ENCODE data around the gene ANKIB1.
"Not testable (repeated sequence)": the region's sequence is repeated elsewhere in the genome, so short reads cannot be mapped to it uniquely, and the experiment has no call there.

Gene ANKIB1

GRCh38 chr7:92245487-92246359 lies at the start of gene ANKIB1, which contains the start of gene KRIT1:
ANKIB1 (plus strand) TSS chr7:92245974; CDS start chr7:92294979, 49,005 bp downstream.
KRIT1 (minus strand) TSS chr7:92245914; CDS start chr7:92242135, 3,779 bp downstream.
- peak; percentile 46 for DNase-seq (ENCODE audit: low read depth, low spot score)

- DNase-seq (ENCODE audit: low read depth, low spot score) = no peak
These were observed 45.0 kb upstream of the ANKIB1 start for GRCh38 chr7:92200791-92201190.

DNA sequence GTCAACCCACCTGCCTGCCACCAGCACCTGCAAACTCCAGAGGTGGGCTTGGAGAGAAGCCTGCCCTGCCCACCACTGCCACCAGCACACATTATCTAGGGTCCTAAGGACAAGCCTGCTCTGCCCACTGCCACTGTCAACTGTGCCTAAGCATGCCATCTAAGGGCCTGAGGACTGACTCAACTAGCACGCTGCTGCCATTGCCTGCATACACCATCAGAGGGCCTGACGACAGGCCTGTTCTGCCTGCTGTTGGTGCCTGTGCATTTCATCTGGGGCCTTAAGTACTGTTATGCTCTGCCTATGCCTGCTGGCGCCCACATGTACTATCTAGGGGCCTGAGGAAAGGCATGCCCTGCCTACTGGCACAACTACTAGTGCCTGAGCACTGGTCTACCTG lies 39.8 kb upstream of the ANKIB1 start:
- no peak for DNase-seq (ENCODE audit: low read depth, low spot score)

DNA sequence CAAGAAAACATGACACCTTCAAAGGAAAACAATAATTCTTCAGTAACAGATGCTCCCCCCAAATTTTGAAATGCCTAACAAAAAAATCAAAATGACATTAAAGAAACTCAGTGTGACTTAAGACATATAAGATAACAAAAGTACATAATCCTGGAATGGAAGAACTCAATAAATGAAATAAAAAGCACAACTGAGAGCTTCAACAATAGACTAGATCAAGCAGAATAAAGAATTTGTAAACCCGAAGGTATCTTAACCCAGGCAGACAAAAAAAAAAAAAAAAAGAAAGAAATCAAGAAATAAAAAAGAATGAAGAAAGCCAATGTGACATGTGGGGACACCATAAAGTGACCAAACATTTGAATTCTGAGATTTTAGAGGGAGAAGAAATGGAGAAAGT lies 39.1 kb upstream of the ANKIB1 start:
- DNase-seq (ENCODE audit: low read depth, low spot score) = no peak

DNA sequence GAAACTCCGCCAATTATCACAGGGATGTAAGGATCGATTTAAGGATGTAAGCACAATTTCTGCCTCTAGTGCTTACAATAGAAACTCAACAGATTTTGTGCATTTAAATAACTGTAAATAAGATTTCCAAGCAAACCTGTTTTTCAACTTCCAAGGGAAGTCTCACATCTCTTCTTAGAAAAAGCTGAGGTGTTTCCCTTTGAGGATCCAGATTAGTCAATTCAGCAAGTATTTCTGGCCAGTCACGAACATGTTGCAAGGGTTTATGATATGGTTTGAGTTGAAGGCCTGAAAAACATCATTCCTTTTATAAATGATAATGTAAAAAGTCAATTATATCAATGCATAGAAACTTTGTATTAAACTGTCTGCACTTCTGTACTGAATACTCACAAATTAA lies 24.0 kb upstream of the ANKIB1 start:
- DNase-seq (ENCODE audit: low read depth, low spot score) = no peak

DNA sequence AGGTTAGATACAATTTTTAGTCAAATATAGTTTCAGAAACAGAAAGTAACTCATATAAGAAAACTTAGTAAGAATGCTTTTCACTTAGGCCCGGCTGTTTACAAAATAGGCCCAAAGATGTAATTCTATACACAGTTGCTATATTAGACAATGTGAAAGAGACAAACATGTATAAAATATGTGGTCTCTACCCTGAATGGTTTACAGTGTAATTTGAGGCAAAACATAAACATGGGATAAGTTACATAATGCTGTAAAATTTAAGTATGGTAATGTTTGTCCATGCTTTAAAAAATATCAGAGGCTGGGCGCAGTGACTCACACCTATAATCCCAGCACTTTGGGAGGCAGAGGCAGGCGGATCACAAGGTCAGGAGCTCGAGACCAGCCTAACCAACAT lies 18.8 kb upstream of the ANKIB1 start:
- DNase-seq (ENCODE audit: low read depth, low spot score) = no peak

DNA sequence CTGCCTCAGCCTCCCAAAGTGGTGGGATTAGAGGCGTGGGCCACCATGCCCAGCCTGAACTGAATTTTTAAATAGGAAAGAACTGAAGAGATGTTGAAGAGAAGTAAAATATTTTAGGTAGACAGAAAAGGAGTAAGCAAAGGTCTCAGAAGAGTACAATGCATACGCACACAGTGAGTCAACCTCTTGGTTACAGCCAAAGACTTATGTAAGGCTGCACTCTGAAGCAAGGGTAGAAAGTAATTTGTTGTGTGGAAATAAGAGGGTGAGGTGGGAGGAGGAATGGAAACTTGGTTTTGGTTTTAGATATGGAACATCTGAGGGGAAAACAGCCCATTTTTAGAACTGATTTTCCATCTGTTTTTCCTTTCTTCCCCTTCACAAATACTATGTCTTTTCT lies 17.7 kb upstream of the ANKIB1 start:
- no peak for DNase-seq (ENCODE audit: low read depth, low spot score)

DNA sequence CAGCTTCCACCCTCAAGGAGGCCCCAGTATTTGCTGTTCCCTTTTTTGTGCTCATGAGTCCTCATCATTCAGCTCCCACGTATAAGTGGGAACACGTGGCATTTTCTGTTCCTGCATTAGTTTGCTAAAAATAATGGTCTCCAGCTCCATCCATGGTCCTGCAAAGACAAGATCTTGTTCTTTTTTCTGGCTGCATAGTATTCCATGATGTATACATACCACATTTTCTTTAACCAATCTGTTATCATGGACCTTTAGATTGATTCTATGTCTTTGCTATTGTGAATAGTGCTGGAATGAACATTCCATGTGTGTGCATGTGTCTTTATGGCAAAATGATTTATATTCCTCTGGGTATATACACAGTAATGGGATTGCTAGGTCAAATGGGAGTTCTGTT lies 17.0 kb upstream of the ANKIB1 start:
- DNase-seq (ENCODE audit: low read depth, low spot score) = no peak

DNA sequence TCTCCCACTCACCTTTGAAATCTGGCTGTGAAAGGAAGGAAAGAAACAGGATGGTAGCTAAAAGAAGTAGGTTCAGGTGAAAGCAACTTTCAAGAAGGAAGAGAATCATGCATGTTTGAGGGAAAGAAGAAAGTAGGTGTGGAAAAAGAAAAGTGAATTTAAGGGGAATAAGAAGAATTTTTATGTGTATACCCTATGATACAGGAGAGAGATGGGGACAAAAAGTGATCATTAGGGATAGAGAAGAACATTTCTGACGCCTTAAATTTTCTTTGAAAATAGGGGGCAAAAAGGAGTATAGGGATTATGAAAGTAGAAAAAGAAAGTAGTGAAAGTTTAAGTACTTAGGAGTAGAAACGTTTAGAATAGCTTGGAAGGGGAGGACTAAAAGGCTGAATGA lies 15.2 kb upstream of the ANKIB1 start:
- no peak for DNase-seq (ENCODE audit: low read depth, low spot score)

GRCh38 chr7:92242972-92243371 lies 2.8 kb upstream of the ANKIB1 start:
- DNase-seq (ENCODE audit: low read depth, low spot score) = no peak

DNA sequence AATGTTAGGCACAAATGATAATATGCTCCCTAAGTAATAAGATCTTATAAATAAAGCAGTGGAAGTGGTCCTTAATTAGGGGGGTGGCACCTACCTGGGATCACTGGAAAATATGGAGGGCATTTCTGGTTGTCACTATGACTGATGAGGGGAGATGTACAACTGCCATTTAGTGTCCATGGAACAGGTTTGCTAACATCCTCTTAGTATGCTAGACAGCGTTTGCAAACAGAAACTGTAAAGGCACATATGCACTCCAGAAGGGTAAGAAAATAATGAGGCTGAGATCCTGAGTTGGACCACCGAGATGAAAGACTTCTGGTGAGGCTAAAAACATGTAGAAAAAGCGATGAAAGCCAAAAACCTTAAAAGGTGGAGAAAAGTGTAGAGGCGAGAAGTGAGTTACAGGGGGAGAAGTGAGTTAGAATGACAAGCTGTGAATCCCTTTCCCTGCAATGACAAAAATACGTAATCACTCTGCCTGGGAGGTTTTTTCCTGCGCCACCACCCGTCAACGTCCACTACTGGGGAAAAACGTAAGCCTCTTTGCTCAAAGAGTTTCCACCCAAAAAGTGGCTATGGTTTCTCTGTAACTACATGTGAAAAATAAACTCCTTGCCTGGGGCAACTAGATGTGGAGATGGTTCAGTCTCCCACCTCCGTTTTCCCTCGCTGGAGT lies 827 bp upstream of the ANKIB1 start:
- no peak for DNase-seq (ENCODE audit: low read depth, low spot score)

DNA sequence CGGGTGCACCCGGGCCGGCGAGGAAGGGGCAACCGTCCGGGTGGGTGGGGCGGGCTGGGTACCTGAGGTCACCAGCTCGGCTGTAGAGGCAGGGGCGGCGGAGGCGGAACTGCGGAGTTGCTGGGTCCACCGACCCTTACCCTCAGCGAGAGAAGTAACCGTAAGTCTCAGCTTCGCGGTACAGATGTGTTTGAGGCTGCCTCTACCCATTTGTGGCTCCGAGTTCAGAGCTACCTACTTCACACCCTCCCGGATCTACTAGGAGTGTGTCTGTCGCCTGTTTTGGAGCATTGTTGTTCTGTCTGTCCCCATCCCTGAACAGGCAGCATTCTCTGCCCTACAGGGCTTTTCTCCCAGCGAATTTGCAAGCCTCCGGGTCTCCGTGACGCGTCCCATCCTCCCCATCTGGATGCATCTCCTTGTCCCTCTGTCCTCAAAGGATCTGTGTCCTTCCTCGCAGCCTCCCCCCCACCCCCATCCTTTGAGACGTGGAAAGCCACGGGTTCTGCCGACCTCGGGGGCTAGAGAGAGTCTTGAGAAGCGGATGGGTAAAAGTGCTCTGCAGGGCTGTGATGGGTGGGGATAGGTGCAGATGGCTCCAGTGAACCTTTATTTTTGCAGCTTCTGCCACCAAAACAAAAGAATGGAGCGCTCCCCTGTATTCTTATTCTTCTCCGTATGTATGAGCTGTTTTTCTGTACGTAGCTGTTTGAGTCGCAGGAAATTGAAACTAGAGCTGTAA lies 757 bp downstream of the ANKIB1 start:
- no peak for DNase-seq (ENCODE audit: low read depth, low spot score)

GRCh38 chr7:92250603-92251002 lies 4.8 kb downstream of the ANKIB1 start:
- DNase-seq (ENCODE audit: low read depth, low spot score) = no peak

GRCh38 chr7:92251181-92251580 lies 5.4 kb downstream of the ANKIB1 start:
- no peak for DNase-seq (ENCODE audit: low read depth, low spot score)

GRCh38 chr7:92253251-92253650 lies 7.5 kb downstream of the ANKIB1 start:
- DNase-seq (ENCODE audit: low read depth, low spot score) = no peak

DNA sequence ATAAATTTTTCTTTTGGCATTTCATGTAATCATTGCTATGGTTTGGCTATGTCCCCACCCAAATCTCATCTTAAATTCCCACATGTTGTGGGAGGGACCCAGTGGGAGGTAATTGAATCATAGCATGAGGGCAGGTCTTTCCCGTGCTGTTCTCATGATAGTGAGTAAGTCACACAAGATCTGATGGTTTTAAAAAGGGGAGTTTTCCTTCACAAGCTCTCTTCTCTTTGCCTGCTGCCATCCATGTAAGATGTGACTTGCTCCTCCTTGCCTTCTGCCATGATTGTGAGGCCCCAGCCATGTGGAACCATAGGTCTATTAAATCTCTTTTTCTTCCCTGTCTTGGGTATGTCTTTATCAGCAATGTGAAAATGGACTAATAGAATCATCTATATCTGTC lies 9.0 kb downstream of the ANKIB1 start:
- DNase-seq (ENCODE audit: low read depth, low spot score) = not testable (repeated sequence)

GRCh38 chr7:92255308-92255707 lies 9.5 kb downstream of the ANKIB1 start:
- DNase-seq (ENCODE audit: low read depth, low spot score) = peak; percentile 17

GRCh38 chr7:92259062-92259461 lies 13.3 kb downstream of the ANKIB1 start:
- no peak for DNase-seq (ENCODE audit: low read depth, low spot score)

GRCh38 chr7:92259610-92260247 lies 14.0 kb downstream of the ANKIB1 start:
- no peak for DNase-seq (ENCODE audit: low read depth, low spot score)

- DNase-seq (ENCODE audit: low read depth, low spot score) = no peak
These were observed 14.5 kb downstream of the ANKIB1 start for GRCh38 chr7:92260248-92260781.

DNA sequence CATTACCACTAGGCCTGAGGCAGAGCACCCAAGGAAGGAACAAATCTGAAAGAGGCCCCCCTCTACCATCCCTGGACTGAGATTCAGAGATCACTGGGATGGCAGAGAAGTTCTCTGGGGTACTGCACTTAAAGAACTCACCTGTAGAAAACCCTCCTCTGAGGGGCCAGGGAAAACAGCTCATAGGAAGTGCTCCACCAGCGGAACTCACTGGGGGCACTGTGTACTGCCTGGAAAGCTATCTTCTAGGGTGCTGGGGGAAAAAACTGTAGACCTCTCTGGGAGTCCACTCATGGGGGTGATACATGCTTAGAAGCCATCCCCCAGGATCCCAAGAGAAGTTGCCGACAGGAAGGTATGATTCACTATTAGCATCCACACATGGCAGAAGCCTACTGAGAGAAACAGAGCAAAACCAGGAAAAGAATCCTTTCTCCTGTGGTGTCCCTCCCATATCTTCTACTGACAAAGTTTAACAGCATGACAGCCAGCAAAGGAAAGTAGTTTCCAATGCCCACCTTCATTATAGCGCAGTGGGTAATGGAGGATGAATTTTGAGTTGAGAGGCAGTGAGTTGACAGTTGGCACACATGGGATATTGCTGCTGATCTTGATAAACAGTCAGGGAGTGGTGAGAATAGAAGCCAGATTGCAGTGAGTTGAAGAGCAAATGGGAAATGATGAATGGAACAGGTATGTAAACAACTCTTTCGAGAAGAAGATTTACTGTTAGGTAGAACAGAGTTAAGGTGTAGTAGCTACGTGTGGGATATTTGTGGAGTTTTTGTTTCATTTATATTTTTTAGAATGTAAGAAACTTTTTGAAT lies 20.9 kb downstream of the ANKIB1 start:
- no peak for DNase-seq (ENCODE audit: low read depth, low spot score)

Measured in brain pericyte (primary cell).